ENCODE data around the gene TOP1.

DNA sequence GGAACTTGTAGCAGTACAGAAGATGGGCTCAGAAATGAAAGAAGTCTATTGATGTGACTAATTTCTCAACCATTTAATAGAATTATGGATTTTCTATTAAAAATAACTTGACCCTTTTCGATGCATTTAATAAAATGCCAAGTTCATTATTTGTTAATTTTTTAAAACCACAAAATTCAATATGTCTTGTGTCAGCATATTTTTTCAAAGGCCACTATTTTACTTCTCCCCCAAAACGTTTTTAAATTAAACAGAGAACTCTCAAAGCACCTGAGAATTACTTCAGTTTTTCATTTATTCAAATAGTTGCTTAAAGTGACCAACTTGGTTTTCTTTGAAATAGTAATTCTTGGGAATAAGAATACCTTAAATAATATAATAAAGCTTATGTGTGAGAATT is 8.6 kb downstream of the TOP1 start:
- no peak for TF ChIP-seq POLR2A (IDR thresholded peaks at IDR 0.05)
- TF ChIP-seq, protein P1, sequence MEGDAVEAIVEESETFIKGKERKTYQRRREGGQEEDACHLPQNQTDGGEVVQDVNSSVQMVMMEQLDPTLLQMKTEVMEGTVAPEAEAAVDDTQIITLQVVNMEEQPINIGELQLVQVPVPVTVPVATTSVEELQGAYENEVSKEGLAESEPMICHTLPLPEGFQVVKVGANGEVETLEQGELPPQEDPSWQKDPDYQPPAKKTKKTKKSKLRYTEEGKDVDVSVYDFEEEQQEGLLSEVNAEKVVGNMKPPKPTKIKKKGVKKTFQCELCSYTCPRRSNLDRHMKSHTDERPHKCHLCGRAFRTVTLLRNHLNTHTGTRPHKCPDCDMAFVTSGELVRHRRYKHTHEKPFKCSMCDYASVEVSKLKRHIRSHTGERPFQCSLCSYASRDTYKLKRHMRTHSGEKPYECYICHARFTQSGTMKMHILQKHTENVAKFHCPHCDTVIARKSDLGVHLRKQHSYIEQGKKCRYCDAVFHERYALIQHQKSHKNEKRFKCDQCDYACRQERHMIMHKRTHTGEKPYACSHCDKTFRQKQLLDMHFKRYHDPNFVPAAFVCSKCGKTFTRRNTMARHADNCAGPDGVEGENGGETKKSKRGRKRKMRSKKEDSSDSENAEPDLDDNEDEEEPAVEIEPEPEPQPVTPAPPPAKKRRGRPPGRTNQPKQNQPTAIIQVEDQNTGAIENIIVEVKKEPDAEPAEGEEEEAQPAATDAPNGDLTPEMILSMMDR (IDR thresholded peaks at IDR 0.05), result no peak
